ENCODE results near the gene ZFP36L2. TPM values are rescaled to one million over a fixed set of nuclear protein-coding genes. Genes with fewer than 3 reads are reported as not detected.

Gene ZFP36L2
- total RNA-seq, 1 experiment from 2014 or later, result 105 TPM

DNA sequence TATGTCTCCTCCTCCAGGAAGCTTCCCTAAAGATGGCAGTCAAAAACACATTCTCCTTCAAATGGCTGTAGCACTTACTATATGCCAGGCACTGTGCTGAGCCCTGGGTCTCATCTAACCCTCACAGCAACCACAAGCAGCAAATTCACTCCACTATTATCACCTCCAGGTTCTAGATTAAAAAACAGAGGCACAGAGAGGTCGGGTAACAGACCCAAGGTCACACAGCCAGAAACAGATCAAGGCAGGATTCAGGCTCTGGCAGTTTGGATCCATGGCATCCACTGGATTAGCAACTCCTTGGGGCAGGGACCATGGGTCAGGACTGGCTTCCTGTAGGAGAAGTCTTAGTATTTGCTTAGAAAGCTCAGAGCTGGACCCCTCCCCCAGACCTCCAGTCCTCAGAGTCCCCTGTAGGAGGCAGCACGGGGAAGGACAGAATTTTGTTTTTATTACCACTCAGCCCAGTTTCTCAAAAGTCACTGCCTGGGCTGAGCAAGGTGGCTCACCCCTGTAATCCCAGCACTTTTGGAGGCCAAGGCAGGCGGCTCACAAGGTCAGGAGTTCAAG, 34.4 kb downstream of the ZFP36L2 start:
- DNase-seq, result peak; percentile 70
- Histone ChIP-seq H4K5ac (ENCODE audit: insufficient read length, low read depth, low read length) (no peak overlapping the region), H2BK12ac (ENCODE audit: insufficient read length, low read depth, low read length) (no peak overlapping the region), H2BK120ac (ENCODE audit: low read depth, low read length, poor library complexity, severe bottlenecking) (no peak overlapping the region), H3K27ac (ENCODE audit: insufficient read length, low read depth, low read length) (no peak overlapping the region), H3K9ac (ENCODE audit: extremely low read depth, insufficient read length, low read length) (no peak overlapping the region), H2AK5ac (ENCODE audit: insufficient read length, low read length) (no peak overlapping the region), H4K8ac (replicated peaks; ENCODE audit: insufficient read length, low read depth, low read length) (no peak overlapping the region), H3K4me1 (ENCODE audit: insufficient read depth, low read length) (no peaks in the 10 kb centered on the region; the same call in 1 of the 2 replicates), H3K4ac (ENCODE audit: low read depth, low read length) (no peak overlapping the region), H3K18ac (ENCODE audit: insufficient read length, low read depth, low read length) (no peak overlapping the region), H3K27me3 (ENCODE audit: insufficient read depth, low read length) (no peaks in the 10 kb centered on the region), H4K20me1 (ENCODE audit: control insufficient read depth, insufficient read depth, insufficient read length) (no peaks in the 10 kb centered on the region), H3K79me1 (ENCODE audit: insufficient read depth, low read depth, low read length, poor library complexity, severe bottlenecking) (no peaks in the 10 kb centered on the region), H3K4me2 (ENCODE audit: insufficient read depth, insufficient read length, low read length) (no peak overlapping the region), H3K56ac (ENCODE audit: insufficient read length, low read depth, low read length) (no peak overlapping the region), H2BK5ac (ENCODE audit: insufficient read length, low read length) (no peak overlapping the region), H2BK15ac (ENCODE audit: low read depth, low read length) (no peak overlapping the region), H3K23ac (ENCODE audit: insufficient read length, low read depth, low read length) (no peak overlapping the region), H3K14ac (ENCODE audit: insufficient read depth, low read length) (no peak overlapping the region), H3K9me3 (ENCODE audit: control insufficient read depth, low read depth, low read length) (no peaks in the 10 kb centered on the region), H3T11ph (ENCODE audit: low read length) (no peak overlapping the region), H3K79me2 (ENCODE audit: insufficient read depth, low read length) (no peaks in the 10 kb centered on the region), H4K91ac (ENCODE audit: insufficient read length, low read depth, low read length) (no peak overlapping the region), H2AFZ (ENCODE audit: low read length) (no peak overlapping the region), H2BK20ac (ENCODE audit: low read depth, low read length, poor library complexity, severe bottlenecking) (no peak overlapping the region), H3K23me2 (ENCODE audit: insufficient read length, low read depth, low read length, poor library complexity, severe bottlenecking) (no peaks in the 10 kb centered on the region)
- Mint-ChIP-seq H3K27me3 (ENCODE audit: low read depth) (no peaks in the 10 kb centered on the region), H3K9me3 (no peaks in the 10 kb centered on the region), H3K36me3 (ENCODE audit: insufficient read depth in 1 of 3, low read depth in 3 of 3) (no peaks in the 10 kb centered on the region), H3K27ac (peak overlapping the region; percentile 62 to 84 (median 67); a peak in 5 of 7 replicates), H3K4me1 (peaks cover 25 to 32% of the 10 kb centered on the region in 2 experiments), H3K4me3 (no peak overlapping the region)
- no CpG with 5 or more reads among the region's 3 CpGs for WGBS (ENCODE audit: extremely low coverage, insufficient read length, low lambda C conversion rate)
- peak; percentile 66; the same call in 2 of the 3 replicates for TF ChIP-seq CTCF (conservative IDR thresholded peaks at IDR 0.05)
